ENCODE data around the gene TJP1.

GRCh38 chr15:29689287-29689986, 132.8 kb downstream of the TJP1 start:
- no peak for TF ChIP-seq CHD2 (IDR thresholded peaks at IDR 0.05; ENCODE audit: low read depth, low read length)
- no peak for TF ChIP-seq ELK1 (CRISPR knock-in tag; IDR thresholded peaks at IDR 0.05)
- TF ChIP-seq NRF1 (conservative IDR thresholded peaks at IDR 0.05 in 1 of 2, IDR thresholded peaks at IDR 0.05 in 1 of 2), result no peak
- TF ChIP-seq ZNF175 (CRISPR knock-in tag; IDR thresholded peaks at IDR 0.05; ENCODE audit: low read depth), result no peak
- TF ChIP-seq ZNF780A (CRISPR knock-in tag; IDR thresholded peaks at IDR 0.05), result no peak
- no peak for TF ChIP-seq YY1 (IDR thresholded peaks at IDR 0.05; ENCODE audit: borderline replicate concordance in 1 of 3, control insufficient read depth in 1 of 3, extremely low read depth in 1 of 3, insufficient read depth in 3 of 3, insufficient read length in 1 of 3, insufficient replicate concordance in 2 of 3, low read depth in 1 of 3, low read length in 2 of 3)
- TF ChIP-seq RAD51 (IDR thresholded peaks at IDR 0.05; ENCODE audit: borderline replicate concordance, low read depth), result no peak
